CD4-positive, alpha-beta T cell treated with Interleukin-21 for 1 hour (primary cell): ENCODE results near the gene ZNF215.
A peak's percentile ranks its signal among the peaks of the same experiment; 100 is the strongest.
"Not testable (repeated sequence)": the region's sequence is repeated elsewhere in the genome, so short reads cannot be mapped to it uniquely, and the experiment has no call there.

Source experiments
- DNase-seq: peaks from one replicate; pipeline ENCODE4 v3.0.0-alpha.2; 2020

The ZNF215 gene

GRCh38 chr11:6926208-6927029, at the start of gene ZNF215:
Gene ZNF215, plus strand, starts transcription at chr11:6926426. Its CDS starts 5,847 bp downstream, at chr11:6932273.
- DNase-seq = peak; percentile 5

GRCh38 chr11:6876914-6877313, 49.3 kb upstream of the ZNF215 start:
- no peak for DNase-seq

- no peak for DNase-seq
These were observed 43.5 kb upstream of the ZNF215 start for GRCh38 chr11:6882751-6883150.

- DNase-seq = not testable (repeated sequence)
These were observed 38.5 kb upstream of the ZNF215 start for GRCh38 chr11:6887711-6888110.

GRCh38 chr11:6888830-6889229, 37.4 kb upstream of the ZNF215 start:
- no peak for DNase-seq

GRCh38 chr11:6889835-6890234, 36.4 kb upstream of the ZNF215 start:
- no peak for DNase-seq

GRCh38 chr11:6892400-6892799, 33.8 kb upstream of the ZNF215 start, which contains the start of gene OR2D2:
Gene OR2D2, minus strand, starts transcription at chr11:6892500. Its CDS starts 0 bp downstream, at chr11:6892500.
- DNase-seq = no peak

- DNase-seq = no peak
These were observed 32.1 kb upstream of the ZNF215 start for GRCh38 chr11:6894097-6894496.

GRCh38 chr11:6895010-6895409, 31.2 kb upstream of the ZNF215 start:
- no peak for DNase-seq

GRCh38 chr11:6898911-6899310, 27.3 kb upstream of the ZNF215 start:
- no peak for DNase-seq

- DNase-seq = no peak
These were observed 25.8 kb upstream of the ZNF215 start for GRCh38 chr11:6900327-6900999.

GRCh38 chr11:6904804-6905203, 21.4 kb upstream of the ZNF215 start:
- not testable (repeated sequence) for DNase-seq

GRCh38 chr11:6911378-6911777, 14.8 kb upstream of the ZNF215 start:
- no peak for DNase-seq

- DNase-seq = no peak
These were observed 14.3 kb upstream of the ZNF215 start for GRCh38 chr11:6911948-6912347.

GRCh38 chr11:6919698-6920097, 6.5 kb upstream of the ZNF215 start:
- DNase-seq = no peak

- no peak for DNase-seq
These were observed 5.5 kb upstream of the ZNF215 start, which contains the start of gene OR2D3 for GRCh38 chr11:6920702-6921101. Gene OR2D3, plus strand, starts transcription at chr11:6921002. Its CDS starts 0 bp downstream, at chr11:6921002.

GRCh38 chr11:6925007-6925577, 1.1 kb upstream of the ZNF215 start:
- DNase-seq = no peak

- DNase-seq = no peak
These were observed 504 bp upstream of the ZNF215 start for GRCh38 chr11:6925636-6926207.

- no peak for DNase-seq
These were observed 898 bp downstream of the ZNF215 start for GRCh38 chr11:6927030-6927617.

GRCh38 chr11:6928916-6929315, 2.7 kb downstream of the ZNF215 start:
- DNase-seq = no peak

GRCh38 chr11:6931146-6931713, 5.0 kb downstream of the ZNF215 start:
- no peak for DNase-seq

- no peak for DNase-seq
These were observed 5.9 kb downstream of the ZNF215 start for GRCh38 chr11:6932145-6932544.

- no peak for DNase-seq
These were observed 15.7 kb downstream of the ZNF215 start for GRCh38 chr11:6941970-6942369.
